Astrocyte of the spinal cord (primary cell): Measurements from ENCODE around the gene AP3B1.
A peak's percentile ranks its signal among the peaks of the same experiment; 100 is the strongest.

Experiments used
- DNase-seq: peaks from one replicate; pipeline ENCODE4 v3.0.0; 2011; ENCODE audit warnings: low read depth, low spot score
- H3K4me3 ChIP-seq: 2 replicates; pipeline ENCODE4 v1.5.1; 2011; ENCODE audit warnings: low read depth, mild to moderate bottlenecking, low read length, moderate library complexity
- CTCF ChIP-seq: IDR thresholded peaks from 2 replicates; pipeline ENCODE4 v1.5.1; 2012; ENCODE audit warnings: low read depth, mild to moderate bottlenecking, low read length, inconsistent platforms
- in situ Hi-C: cut with HindIII; loops from 2 replicates; pipeline ENCODE4 v1.10.0; 2017; ENCODE audit warnings: low sequenced_read_pairs

The AP3B1 gene

GRCh38 chr5:78274540-78275197, 19.8 kb downstream of the AP3B1 start:
- no peak for DNase-seq
- no peak for TF ChIP-seq CTCF
- in situ Hi-C loops = no loop called here
- H3K4me3 ChIP-seq = no peak overlapping the region

- in situ Hi-C loops = no loop called here
- H3K4me3 ChIP-seq = no peak overlapping the region
- TF ChIP-seq CTCF = no peak
- no peak for DNase-seq
These were observed 21.1 kb downstream of the AP3B1 start for GRCh38 chr5:78273436-78273835.

- DNase-seq = no peak
- TF ChIP-seq CTCF = no peak
- in situ Hi-C loops = no loop called here
- H3K4me3 ChIP-seq = no peak overlapping the region
These were observed 22.7 kb downstream of the AP3B1 start for GRCh38 chr5:78271766-78272165.

GRCh38 chr5:78269088-78269703, 25.3 kb downstream of the AP3B1 start:
- in situ Hi-C loops = no loop called here
- DNase-seq = peak; percentile 28

GRCh38 chr5:78268356-78268755, 26.1 kb downstream of the AP3B1 start:
- DNase-seq = no peak
- no peak for TF ChIP-seq CTCF
- in situ Hi-C loops = no loop called here

More at GRCh38 chr5:78269088-78269703, 25.3 kb downstream of the AP3B1 start:
- no peak overlapping the region for H3K4me3 ChIP-seq
- TF ChIP-seq CTCF = peak; percentile 32

GRCh38 chr5:78265163-78265562, 29.3 kb downstream of the AP3B1 start:
- no peak for DNase-seq
- TF ChIP-seq CTCF = no peak

More at GRCh38 chr5:78268356-78268755, 26.1 kb downstream of the AP3B1 start:
- no peak overlapping the region for H3K4me3 ChIP-seq

More at GRCh38 chr5:78265163-78265562, 29.3 kb downstream of the AP3B1 start:
- in situ Hi-C loops = no loop called here
- H3K4me3 ChIP-seq = no peak overlapping the region
